Measurements from ENCODE around the gene KIF1A. TPM values are rescaled to one million over a fixed set of nuclear protein-coding genes. Genes with fewer than 3 reads are reported as not detected.

KIF1A gene
- total RNA-seq, 1 donor: not detected

GRCh38 chr2:240703417-240704341 lies 116.3 kb downstream of the KIF1A start:
- peaks cover 34% of the 10 kb centered on the region for H3K27me3 ChIP-seq (ENCODE audit: insufficient read depth, low read length)

GRCh38 chr2:240702640-240703011 lies 117.4 kb downstream of the KIF1A start:
- Histone ChIP-seq H3K9me3 (ENCODE audit: low read depth, low read length) (no peaks in the 10 kb centered on the region), H3K4me1 (ENCODE audit: insufficient read depth, low read length) (no peaks in the 10 kb centered on the region), H3K79me2 (ENCODE audit: insufficient read depth, low read length) (no peaks in the 10 kb centered on the region), H2AFZ (ENCODE audit: low read length) (no peak overlapping the region), H3K4me2 (ENCODE audit: insufficient read depth, low read length) (no peak overlapping the region), H3K4me3 (ENCODE audit: insufficient read depth, low read length) (no peak overlapping the region), H4K20me1 (ENCODE audit: insufficient read depth, low read length) (no peaks in the 10 kb centered on the region), H3K36me3 (ENCODE audit: insufficient read depth, low read length) (no peaks in the 10 kb centered on the region), H3K27ac (ENCODE audit: low read depth, low read length) (no peak overlapping the region), H3K27me3 (ENCODE audit: insufficient read depth, low read length) (peaks cover 27% of the 10 kb centered on the region)
- TF ChIP-seq CTCF (IDR thresholded peaks at IDR 0.05; ENCODE audit: extremely low read depth, low read depth, low read length): no peak
- DNase-seq (ENCODE audit: insufficient read length, low spot score, missing footprints): no peak

More at GRCh38 chr2:240703417-240704341, 116.3 kb downstream of the KIF1A start:
- H3K79me2 ChIP-seq (ENCODE audit: insufficient read depth, low read length): no peaks in the 10 kb centered on the region
- no peak overlapping the region for H3K27ac ChIP-seq (ENCODE audit: low read depth, low read length)
- H3K9me3 ChIP-seq (ENCODE audit: low read depth, low read length): no peaks in the 10 kb centered on the region
- no peak overlapping the region for H3K4me3 ChIP-seq (ENCODE audit: insufficient read depth, low read length)
- TF ChIP-seq CTCF (IDR thresholded peaks at IDR 0.05; ENCODE audit: extremely low read depth, low read depth, low read length): no peak
- H3K36me3 ChIP-seq (ENCODE audit: insufficient read depth, low read length): no peaks in the 10 kb centered on the region
- no peak overlapping the region for H2AFZ ChIP-seq (ENCODE audit: low read length)
- H4K20me1 ChIP-seq (ENCODE audit: insufficient read depth, low read length): no peaks in the 10 kb centered on the region
- H3K4me1 ChIP-seq (ENCODE audit: insufficient read depth, low read length): no peaks in the 10 kb centered on the region
- no peak overlapping the region for H3K4me2 ChIP-seq (ENCODE audit: insufficient read depth, low read length)
- DNase-seq (ENCODE audit: insufficient read length, low spot score, missing footprints): peak; percentile 84

GRCh38 chr2:240701736-240702639 lies 118.0 kb downstream of the KIF1A start:
- no peak for TF ChIP-seq CTCF (IDR thresholded peaks at IDR 0.05; ENCODE audit: extremely low read depth, low read depth, low read length)
- Histone ChIP-seq H2AFZ (ENCODE audit: low read length) (no peak overlapping the region), H3K4me2 (ENCODE audit: insufficient read depth, low read length) (no peak overlapping the region), H3K27me3 (ENCODE audit: insufficient read depth, low read length) (peaks cover 23% of the 10 kb centered on the region), H3K4me1 (ENCODE audit: insufficient read depth, low read length) (no peaks in the 10 kb centered on the region), H3K9me3 (ENCODE audit: low read depth, low read length) (no peaks in the 10 kb centered on the region), H4K20me1 (ENCODE audit: insufficient read depth, low read length) (no peaks in the 10 kb centered on the region), H3K36me3 (ENCODE audit: insufficient read depth, low read length) (no peaks in the 10 kb centered on the region), H3K27ac (ENCODE audit: low read depth, low read length) (no peak overlapping the region), H3K4me3 (ENCODE audit: insufficient read depth, low read length) (no peak overlapping the region), H3K79me2 (ENCODE audit: insufficient read depth, low read length) (no peaks in the 10 kb centered on the region)
- peak; percentile 75 for DNase-seq (ENCODE audit: insufficient read length, low spot score, missing footprints)

All from osteoblast (primary cell).